ENCODE measurements around the gene ARHGEF28. TPM values are rescaled to one million over a fixed set of nuclear protein-coding genes. Genes with fewer than 3 reads are reported as not detected.

ARHGEF28 gene
- total RNA-seq, 1 experiment from 2014 or later: 0.57 TPM

- no peak overlapping the region for H2AK5ac ChIP-seq (ENCODE audit: insufficient read length, low read length)
- WGBS (ENCODE audit: extremely low coverage, insufficient read length, low lambda C conversion rate): no CpG with 5 or more reads among the region's 1 CpG
- no peak overlapping the region for H3K23ac ChIP-seq (ENCODE audit: insufficient read length, low read depth, low read length)
- no peak overlapping the region for H3K56ac ChIP-seq (ENCODE audit: insufficient read length, low read depth, low read length)
- H2BK20ac ChIP-seq (ENCODE audit: low read depth, low read length, poor library complexity, severe bottlenecking): no peak overlapping the region
- no peaks in the 10 kb centered on the region for H3K4me1 ChIP-seq (ENCODE audit: insufficient read depth, low read length)
- no peak overlapping the region for H2AFZ ChIP-seq (ENCODE audit: low read length)
- H3K27me3 ChIP-seq (ENCODE audit: insufficient read depth, low read length): no peaks in the 10 kb centered on the region
- no peak overlapping the region for H3T11ph ChIP-seq (ENCODE audit: low read length)
- no peak for DNase-seq
- H3K14ac ChIP-seq (ENCODE audit: insufficient read depth, low read length): no peak overlapping the region
- TF ChIP-seq CTCF (conservative IDR thresholded peaks at IDR 0.05): peak; percentile 58; the same call in 2 of the 3 replicates
- no peaks in the 10 kb centered on the region for H3K79me1 ChIP-seq (ENCODE audit: insufficient read depth, low read depth, low read length, poor library complexity, severe bottlenecking)
- H2BK15ac ChIP-seq (ENCODE audit: low read depth, low read length): no peak overlapping the region
- H3K4me2 ChIP-seq (ENCODE audit: insufficient read depth, insufficient read length, low read length): no peak overlapping the region
- H4K8ac ChIP-seq (replicated peaks; ENCODE audit: insufficient read length, low read depth, low read length): no peak overlapping the region
- H3K18ac ChIP-seq (ENCODE audit: insufficient read length, low read depth, low read length): no peak overlapping the region
- H2BK5ac ChIP-seq (ENCODE audit: insufficient read length, low read length): no peak overlapping the region
- H4K20me1 ChIP-seq (ENCODE audit: control insufficient read depth, insufficient read depth, insufficient read length): no peaks in the 10 kb centered on the region
- H3K4ac ChIP-seq (ENCODE audit: low read depth, low read length): no peak overlapping the region
- no peak overlapping the region for H4K5ac ChIP-seq (ENCODE audit: insufficient read length, low read depth, low read length)
- H3K4me1 Mint-ChIP-seq: peaks cover 0 to 2% of the 10 kb centered on the region in 2 experiments; a peak in 1 of 4 replicates
- H3K79me2 ChIP-seq (ENCODE audit: insufficient read depth, low read length): no peaks in the 10 kb centered on the region
- H4K91ac ChIP-seq (ENCODE audit: insufficient read length, low read depth, low read length): no peak overlapping the region
- no peak overlapping the region for H2BK120ac ChIP-seq (ENCODE audit: low read depth, low read length, poor library complexity, severe bottlenecking)
- H3K9me3 Mint-ChIP-seq: no peaks in the 10 kb centered on the region
- H3K23me2 ChIP-seq (ENCODE audit: insufficient read length, low read depth, low read length, poor library complexity, severe bottlenecking): no peaks in the 10 kb centered on the region
- H3K27me3 Mint-ChIP-seq (ENCODE audit: low read depth): no peaks in the 10 kb centered on the region; the same call in 1 of the 2 replicates
- no peaks in the 10 kb centered on the region for H3K36me3 Mint-ChIP-seq (ENCODE audit: insufficient read depth in 1 of 3, low read depth in 3 of 3)
- no peak overlapping the region for H2BK12ac ChIP-seq (ENCODE audit: insufficient read length, low read depth, low read length)
- H3K27ac Mint-ChIP-seq: no peak overlapping the region
- H3K9me3 ChIP-seq (ENCODE audit: control insufficient read depth, low read depth, low read length): no peaks in the 10 kb centered on the region
- H3K4me3 Mint-ChIP-seq: no peak overlapping the region
- no peak overlapping the region for H3K27ac ChIP-seq (ENCODE audit: insufficient read length, low read depth, low read length)
- no peak overlapping the region for H3K9ac ChIP-seq (ENCODE audit: extremely low read depth, insufficient read length, low read length)
Measured at GRCh38 chr5:73985145-73985544, 359.1 kb downstream of the ARHGEF28 start.
